Panc1 (cell line): ENCODE measurements around the gene FHL1.

Experiments
- POLR2AphosphoS5 ChIP-seq: IDR thresholded peaks from 2 replicates; pipeline ENCODE4 v1.6.1; 2012; ENCODE audit warnings: mild to moderate bottlenecking, low read depth, low read length, moderate library complexity
- SIN3A ChIP-seq: IDR thresholded peaks from 2 replicates; pipeline ENCODE4 v1.6.1; 2012; ENCODE audit warnings: low read depth, mild to moderate bottlenecking, low read length, moderate library complexity, borderline replicate concordance; ENCODE audit not compliant: insufficient read depth
- TCF7L2 ChIP-seq: IDR thresholded peaks from 2 replicates; pipeline ENCODE4 v1.6.1; 2011; ENCODE audit warnings: mild to moderate bottlenecking, low read depth, low read length, inconsistent platforms
- TF ChIP-seq, protein P1 (sequence below): fragments of 450-650 bp; IDR thresholded peaks from 2 replicates; pipeline ENCODE4 v1.5.1; 2017; ENCODE audit warnings: mild to moderate bottlenecking
- TF ChIP-seq, protein P2 (sequence below), 2 experiments: IDR thresholded peaks; 2 replicates each; pipeline ENCODE4 v1.6.1; 2011 to 2012; ENCODE audit warnings: low read depth in 2 of 2, control low read depth in 1 of 2, low read length in 1 of 2, mild to moderate bottlenecking in 1 of 2, moderate library complexity in 1 of 2; ENCODE audit not compliant: insufficient read depth in 1 of 2

DNA sequence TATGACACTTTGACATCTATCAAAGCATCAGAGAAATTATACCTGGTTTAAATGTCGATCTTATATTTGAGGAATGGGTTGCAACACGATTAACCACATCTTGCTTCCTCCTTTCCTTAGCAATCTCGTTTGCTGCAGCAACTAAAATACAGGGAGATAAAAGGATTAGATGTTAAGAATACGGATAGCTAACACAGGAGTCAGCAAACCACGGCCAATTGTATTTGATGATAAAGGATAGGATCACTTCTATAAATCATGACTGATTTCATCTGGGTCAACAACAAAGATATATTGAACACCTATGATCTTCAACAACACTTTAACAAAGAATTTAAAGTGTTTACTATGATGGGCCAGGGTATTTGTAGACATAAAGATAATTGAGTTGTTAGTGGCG is 98.9 kb downstream of the FHL1 start:
- TF ChIP-seq, protein P1, sequence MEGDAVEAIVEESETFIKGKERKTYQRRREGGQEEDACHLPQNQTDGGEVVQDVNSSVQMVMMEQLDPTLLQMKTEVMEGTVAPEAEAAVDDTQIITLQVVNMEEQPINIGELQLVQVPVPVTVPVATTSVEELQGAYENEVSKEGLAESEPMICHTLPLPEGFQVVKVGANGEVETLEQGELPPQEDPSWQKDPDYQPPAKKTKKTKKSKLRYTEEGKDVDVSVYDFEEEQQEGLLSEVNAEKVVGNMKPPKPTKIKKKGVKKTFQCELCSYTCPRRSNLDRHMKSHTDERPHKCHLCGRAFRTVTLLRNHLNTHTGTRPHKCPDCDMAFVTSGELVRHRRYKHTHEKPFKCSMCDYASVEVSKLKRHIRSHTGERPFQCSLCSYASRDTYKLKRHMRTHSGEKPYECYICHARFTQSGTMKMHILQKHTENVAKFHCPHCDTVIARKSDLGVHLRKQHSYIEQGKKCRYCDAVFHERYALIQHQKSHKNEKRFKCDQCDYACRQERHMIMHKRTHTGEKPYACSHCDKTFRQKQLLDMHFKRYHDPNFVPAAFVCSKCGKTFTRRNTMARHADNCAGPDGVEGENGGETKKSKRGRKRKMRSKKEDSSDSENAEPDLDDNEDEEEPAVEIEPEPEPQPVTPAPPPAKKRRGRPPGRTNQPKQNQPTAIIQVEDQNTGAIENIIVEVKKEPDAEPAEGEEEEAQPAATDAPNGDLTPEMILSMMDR = no peak
- TF ChIP-seq POLR2AphosphoS5 (no peak), SIN3A (no peak), TCF7L2 (no peak)
- TF ChIP-seq, protein P2, sequence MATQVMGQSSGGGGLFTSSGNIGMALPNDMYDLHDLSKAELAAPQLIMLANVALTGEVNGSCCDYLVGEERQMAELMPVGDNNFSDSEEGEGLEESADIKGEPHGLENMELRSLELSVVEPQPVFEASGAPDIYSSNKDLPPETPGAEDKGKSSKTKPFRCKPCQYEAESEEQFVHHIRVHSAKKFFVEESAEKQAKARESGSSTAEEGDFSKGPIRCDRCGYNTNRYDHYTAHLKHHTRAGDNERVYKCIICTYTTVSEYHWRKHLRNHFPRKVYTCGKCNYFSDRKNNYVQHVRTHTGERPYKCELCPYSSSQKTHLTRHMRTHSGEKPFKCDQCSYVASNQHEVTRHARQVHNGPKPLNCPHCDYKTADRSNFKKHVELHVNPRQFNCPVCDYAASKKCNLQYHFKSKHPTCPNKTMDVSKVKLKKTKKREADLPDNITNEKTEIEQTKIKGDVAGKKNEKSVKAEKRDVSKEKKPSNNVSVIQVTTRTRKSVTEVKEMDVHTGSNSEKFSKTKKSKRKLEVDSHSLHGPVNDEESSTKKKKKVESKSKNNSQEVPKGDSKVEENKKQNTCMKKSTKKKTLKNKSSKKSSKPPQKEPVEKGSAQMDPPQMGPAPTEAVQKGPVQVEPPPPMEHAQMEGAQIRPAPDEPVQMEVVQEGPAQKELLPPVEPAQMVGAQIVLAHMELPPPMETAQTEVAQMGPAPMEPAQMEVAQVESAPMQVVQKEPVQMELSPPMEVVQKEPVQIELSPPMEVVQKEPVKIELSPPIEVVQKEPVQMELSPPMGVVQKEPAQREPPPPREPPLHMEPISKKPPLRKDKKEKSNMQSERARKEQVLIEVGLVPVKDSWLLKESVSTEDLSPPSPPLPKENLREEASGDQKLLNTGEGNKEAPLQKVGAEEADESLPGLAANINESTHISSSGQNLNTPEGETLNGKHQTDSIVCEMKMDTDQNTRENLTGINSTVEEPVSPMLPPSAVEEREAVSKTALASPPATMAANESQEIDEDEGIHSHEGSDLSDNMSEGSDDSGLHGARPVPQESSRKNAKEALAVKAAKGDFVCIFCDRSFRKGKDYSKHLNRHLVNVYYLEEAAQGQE (IDR thresholded peaks at IDR 0.05; ENCODE audit: insufficient read depth in 1 of 2, low read depth in 2 of 2, low read length in 1 of 2) = no peak
